H9 (cell line): ENCODE measurements around the gene BPIFB2. TPM values are rescaled to one million over a fixed set of nuclear protein-coding genes. Genes with fewer than 3 reads are reported as not detected.

Source experiments
- DNase-seq: peaks from one replicate; pipeline ENCODE4 v3.0.0-alpha.2; 2017
- H2AFZ ChIP-seq: one replicate; pipeline ENCODE4 v1.6.1; 2013; ENCODE audit warnings: mild to moderate bottlenecking, low read length, control low read depth, moderate library complexity
- H2AK5ac ChIP-seq: 2 replicates; pipeline ENCODE4 v1.6.1; 2013; ENCODE audit warnings: low read length, control low read depth, mixed read lengths; ENCODE audit not compliant: insufficient read length
- H2BK120ac ChIP-seq: one replicate; pipeline ENCODE4 v1.6.1; 2013; ENCODE audit warnings: low read depth, mild to moderate bottlenecking, low read length, control low read depth, inconsistent platforms; ENCODE audit not compliant: poor library complexity, severe bottlenecking
- H2BK12ac ChIP-seq: 2 replicates; pipeline ENCODE4 v1.6.1; 2013; ENCODE audit warnings: low read length, control low read depth, mixed read lengths, low read depth; ENCODE audit not compliant: insufficient read length
- H2BK15ac ChIP-seq: 2 replicates; pipeline ENCODE4 v1.6.1; 2013; ENCODE audit warnings: low read depth, low read length, control low read depth
- H2BK20ac ChIP-seq: one replicate; pipeline ENCODE4 v1.6.1; 2013; ENCODE audit warnings: low read depth, mild to moderate bottlenecking, low read length, control low read depth, inconsistent platforms; ENCODE audit not compliant: poor library complexity, severe bottlenecking
- H2BK5ac ChIP-seq: 2 replicates; pipeline ENCODE4 v1.6.1; 2013; ENCODE audit warnings: low read length, control low read depth, mixed read lengths; ENCODE audit not compliant: insufficient read length
- H3K14ac ChIP-seq: 2 replicates; pipeline ENCODE4 v1.6.1; 2013; ENCODE audit warnings: low read length, control low read depth; ENCODE audit not compliant: insufficient read depth
- H3K18ac ChIP-seq: 2 replicates; pipeline ENCODE4 v1.6.1; 2013; ENCODE audit warnings: low read depth, mild to moderate bottlenecking, mixed read lengths, low read length, control low read depth; ENCODE audit not compliant: insufficient read length
- H3K23ac ChIP-seq: 2 replicates; pipeline ENCODE4 v1.6.1; 2013; ENCODE audit warnings: low read length, control low read depth, mixed read lengths, low read depth; ENCODE audit not compliant: insufficient read length
- H3K23me2 ChIP-seq: 2 replicates; pipeline ENCODE4 v1.6.1; 2013; ENCODE audit warnings: low read depth, mild to moderate bottlenecking, mixed read lengths, low read length, control low read depth; ENCODE audit not compliant: insufficient read length, poor library complexity, severe bottlenecking
- H3K27ac ChIP-seq: 2 replicates; pipeline ENCODE4 v1.5.1; 2013; ENCODE audit warnings: low read length, control low read depth, mixed read lengths, low read depth; ENCODE audit not compliant: insufficient read length
- H3K27me3 ChIP-seq: 2 replicates; pipeline ENCODE4 v1.6.1; 2013; ENCODE audit warnings: low read length, control low read depth, inconsistent platforms; ENCODE audit not compliant: insufficient read depth
- H3K4ac ChIP-seq: 2 replicates; pipeline ENCODE4 v1.6.1; 2013; ENCODE audit warnings: low read depth, mild to moderate bottlenecking, control low read depth, inconsistent platforms, low read length, moderate library complexity
- H3K4me1 ChIP-seq: 2 replicates; pipeline ENCODE4 v1.6.1; 2013; ENCODE audit warnings: low read length, control low read depth, inconsistent platforms; ENCODE audit not compliant: insufficient read depth
- H3K4me2 ChIP-seq: 2 replicates; pipeline ENCODE4 v1.6.1; 2013; ENCODE audit warnings: low read length, control low read depth, mixed read lengths; ENCODE audit not compliant: insufficient read length, insufficient read depth
- H3K56ac ChIP-seq: 2 replicates; pipeline ENCODE4 v1.6.1; 2013; ENCODE audit warnings: low read depth, mild to moderate bottlenecking, mixed read lengths, low read length, control low read depth; ENCODE audit not compliant: insufficient read length
- H3K79me1 ChIP-seq: 2 replicates; pipeline ENCODE4 v1.6.1; 2013; ENCODE audit warnings: low read depth, mild to moderate bottlenecking, moderate library complexity, low read length, control low read depth, inconsistent platforms; ENCODE audit not compliant: insufficient read depth, poor library complexity, severe bottlenecking
- H3K79me2 ChIP-seq: 2 replicates; pipeline ENCODE4 v1.6.1; 2013; ENCODE audit warnings: low read length, control low read depth, inconsistent platforms; ENCODE audit not compliant: insufficient read depth
- H3K9ac ChIP-seq: 2 replicates; pipeline ENCODE4 v1.6.1; 2013; ENCODE audit warnings: low read length, control low read depth, mixed read lengths; ENCODE audit not compliant: insufficient read length; ENCODE audit errors: extremely low read depth
- H3K9me3 ChIP-seq: one replicate; pipeline ENCODE4 v1.6.1; 2013; ENCODE audit warnings: low read depth, low read length, inconsistent platforms; ENCODE audit not compliant: control insufficient read depth
- H3T11ph ChIP-seq: one replicate; pipeline ENCODE4 v1.6.1; 2013; ENCODE audit warnings: mild to moderate bottlenecking, low read length, control low read depth, inconsistent platforms
- H4K20me1 ChIP-seq: one replicate; pipeline ENCODE4 v1.6.1; 2013; ENCODE audit not compliant: control insufficient read depth, insufficient read length, insufficient read depth
- H4K5ac ChIP-seq: 2 replicates; pipeline ENCODE4 v1.6.1; 2013; ENCODE audit warnings: low read depth, mild to moderate bottlenecking, mixed read lengths, low read length, control low read depth; ENCODE audit not compliant: insufficient read length
- H4K8ac ChIP-seq: replicated peaks from 2 replicates; pipeline ENCODE4 v1.6.1; 2013; ENCODE audit warnings: low read length, control low read depth, mixed read lengths, low read depth; ENCODE audit not compliant: insufficient read length
- H4K91ac ChIP-seq: 2 replicates; pipeline ENCODE4 v1.6.1; 2013; ENCODE audit warnings: low read depth, mild to moderate bottlenecking, moderate library complexity, mixed read lengths, low read length, control low read depth; ENCODE audit not compliant: insufficient read length
- H3K27ac Mint-ChIP-seq, 3 experiments: 2 replicates in 2 of 3; 3 replicates in 1 of 3; pipeline ENCODE4 v1.8.0; 2020 to 2021; ENCODE audit warnings: mixed read lengths in 3 of 3, mild to moderate bottlenecking in 1 of 3, moderate library complexity in 1 of 3
- H3K27me3 Mint-ChIP-seq: 2 replicates; pipeline ENCODE4 v1.8.0; 2021; ENCODE audit warnings: low read depth, mild to moderate bottlenecking, moderate library complexity, mixed read lengths
- H3K36me3 Mint-ChIP-seq, 3 experiments: 2 replicates in 2 of 3; 3 replicates in 1 of 3; pipeline ENCODE4 v1.8.0; 2020 to 2021; ENCODE audit warnings: low read depth in 3 of 3, mixed read lengths in 3 of 3; ENCODE audit not compliant: insufficient read depth in 1 of 3
- H3K4me1 Mint-ChIP-seq, 2 experiments: 2 replicates each; pipeline ENCODE4 v1.8.0; 2020; ENCODE audit warnings: mixed read lengths in 2 of 2
- H3K4me3 Mint-ChIP-seq, 2 experiments: 2 replicates in 1 of 2; 3 replicates in 1 of 2; pipeline ENCODE4 v1.8.0; 2020 to 2021; ENCODE audit warnings: mild to moderate bottlenecking in 2 of 2, mixed read lengths in 2 of 2, moderate library complexity in 1 of 2
- H3K9me3 Mint-ChIP-seq, 2 experiments: 2 replicates in 1 of 2; 3 replicates in 1 of 2; pipeline ENCODE4 v1.8.0; 2020; ENCODE audit warnings: mild to moderate bottlenecking in 2 of 2, mixed read lengths in 2 of 2, moderate library complexity in 1 of 2
- CTCF ChIP-seq: fragments of 200-600 bp; sonication (generic); conservative IDR thresholded peaks from 3 replicates; pipeline ENCODE4 v1.8.0; 2021; ENCODE audit warnings: antibody characterized with exemption, mild to moderate bottlenecking
- WGBS: extraction: QIAGEN DNeasy Blood & Tissue Kit; methylation state at CpG from one replicate; pipeline ENCODE4 v1.1.7; 2013; ENCODE audit warnings: missing lambda C conversion rate, low lambda C conversion rate, mixed read lengths; ENCODE audit not compliant: insufficient read length; ENCODE audit errors: extremely low coverage; 5-methylcytosine and 5-hydroxymethylcytosine counted together
- total RNA-seq: library from RNA; stranded (reverse); gene quantifications from 2 replicates; pipeline ENCODE4 v1.2.1, GENCODE V29; 2021

BPIFB2 gene
- total RNA-seq, 1 experiment from 2014 or later, result not detected

GRCh38 chr20:32970973-32971300, 36.6 kb upstream of the BPIFB2 start:
- Mint-ChIP-seq H3K9me3 (peaks cover 0 to 3% of the 10 kb centered on the region in 2 experiments; a peak in 1 of 5 replicates), H3K36me3 (no peaks in the 10 kb centered on the region), H3K4me1 (peaks cover 14 to 21% of the 10 kb centered on the region in 2 experiments), H3K27ac (peak overlapping the region in 1 of 3 experiments; percentile 89; a peak in 1 of 7 replicates), H3K4me3 (no peak overlapping the region), H3K27me3 (peaks cover 3% of the 10 kb centered on the region)
- Histone ChIP-seq H3T11ph (no peak overlapping the region), H3K4me2 (no peak overlapping the region), H3K27ac (no peak overlapping the region), H2BK12ac (no peak overlapping the region), H3K4me1 (peaks cover 4% of the 10 kb centered on the region; the same call in 1 of the 2 replicates), H2BK120ac (no peak overlapping the region), H3K14ac (peak overlapping the region; percentile 1), H2AFZ (no peak overlapping the region), H2BK5ac (no peak overlapping the region), H4K91ac (no peak overlapping the region), H4K5ac (no peak overlapping the region), H3K56ac (no peak overlapping the region), H3K79me1 (no peaks in the 10 kb centered on the region), H3K4ac (no peak overlapping the region), H3K27me3 (no peaks in the 10 kb centered on the region; the same call in 1 of the 2 replicates), H4K20me1 (no peaks in the 10 kb centered on the region), H3K23ac (no peak overlapping the region), H3K79me2 (no peaks in the 10 kb centered on the region), H2BK15ac (no peak overlapping the region), H2AK5ac (no peak overlapping the region), H3K9ac (no peak overlapping the region), H3K23me2 (no peaks in the 10 kb centered on the region), H3K9me3 (no peaks in the 10 kb centered on the region), H2BK20ac (no peak overlapping the region), H3K18ac (no peak overlapping the region), H4K8ac (no peak overlapping the region)
- no CpG with 5 or more reads among the region's 2 CpGs for WGBS
- peak; percentile 21 for DNase-seq
- no peak for TF ChIP-seq CTCF
